Upper lobe of right lung (tissue), 1 donor: ENCODE results near the gene PIK3R6. TPM values are rescaled to one million over a fixed set of nuclear protein-coding genes. Genes with fewer than 3 reads are reported as not detected.
A peak's percentile ranks its signal among the peaks of the same experiment; 100 is the strongest.

Source experiments
- ATAC-seq: fragments of 200-7000 bp; cut with Tn5 transposase; one replicate; pipeline ENCODE4 v1.9.1; 2020; ENCODE audit warnings: mild to moderate bottlenecking, moderate library complexity
- DNase-seq: peaks from one replicate; pipeline ENCODE4 v3.0.0-alpha.2; 2020
- H3K27ac ChIP-seq: fragments of 200-600 bp; one replicate; pipeline ENCODE4 v1.8.0; 2022
- H3K27me3 ChIP-seq: fragments of 200-600 bp; one replicate; pipeline ENCODE4 v1.8.0; 2022; ENCODE audit warnings: mild to moderate bottlenecking
- H3K36me3 ChIP-seq: fragments of 200-600 bp; one replicate; pipeline ENCODE4 v1.8.0; 2022
- H3K4me1 ChIP-seq: fragments of 200-600 bp; one replicate; pipeline ENCODE4 v1.8.0; 2022
- H3K4me3 ChIP-seq: fragments of 200-600 bp; one replicate; pipeline ENCODE4 v1.8.0; 2022; ENCODE audit warnings: mild to moderate bottlenecking
- H3K9me3 ChIP-seq: fragments of 200-600 bp; one replicate; pipeline ENCODE4 v1.8.0; 2022
- CTCF ChIP-seq: fragments of 200-600 bp; IDR thresholded peaks from one replicate; pipeline ENCODE4 v1.8.0; 2022; ENCODE audit warnings: antibody characterized with exemption
- intact Hi-C: fragments of 100-400 bp; cut with DNase I; formaldehyde crosslinking; loops from one replicate; pipeline ENCODE4 v1.11.0; 2022
- total RNA-seq: library from RNA; stranded (reverse); fragmentation: NEBNext Ultra II Directional; extraction: Animal tissue kit (Norgen Biotek cat#: 25700); gene quantifications from one replicate; pipeline ENCODE4 v1.2.1, GENCODE V29; 2021
- donor health status: DM: no; HTN: yes; CAD: no; lungs with severe emphysema.

Gene PIK3R6
- total RNA-seq, 1 donor from 2014 or later: 2.7 TPM

DNA sequence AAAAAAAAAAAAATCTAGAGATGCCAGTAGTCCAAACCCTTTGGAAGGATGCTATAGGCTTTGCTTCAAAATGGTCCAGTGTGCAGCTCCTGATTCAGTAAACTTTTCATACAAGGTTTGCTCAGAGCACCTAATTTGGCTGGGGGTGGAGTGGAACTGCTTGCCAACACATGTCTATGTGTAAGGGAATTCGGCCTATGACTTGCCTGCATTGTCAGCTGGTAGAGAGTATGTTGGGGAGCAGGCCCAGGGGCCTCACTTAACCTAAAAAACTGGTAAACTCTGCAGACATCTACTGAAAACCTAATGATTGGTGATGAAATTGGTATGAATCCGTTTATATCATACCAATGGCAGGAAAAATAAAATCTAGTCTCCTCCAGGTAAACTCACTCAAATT lies 66.8 kb downstream of the PIK3R6 start:
- ATAC-seq: no peak
- H3K36me3 ChIP-seq: no peaks in the 10 kb centered on the region
- intact Hi-C loops: no loop called here
- no peak for DNase-seq
- TF ChIP-seq CTCF: no peak
- no peak overlapping the region for H3K27ac ChIP-seq
- no peaks in the 10 kb centered on the region for H3K9me3 ChIP-seq
- H3K4me1 ChIP-seq: no peaks in the 10 kb centered on the region
- peaks cover 19% of the 10 kb centered on the region for H3K27me3 ChIP-seq
- H3K4me3 ChIP-seq: no peak overlapping the region

DNA sequence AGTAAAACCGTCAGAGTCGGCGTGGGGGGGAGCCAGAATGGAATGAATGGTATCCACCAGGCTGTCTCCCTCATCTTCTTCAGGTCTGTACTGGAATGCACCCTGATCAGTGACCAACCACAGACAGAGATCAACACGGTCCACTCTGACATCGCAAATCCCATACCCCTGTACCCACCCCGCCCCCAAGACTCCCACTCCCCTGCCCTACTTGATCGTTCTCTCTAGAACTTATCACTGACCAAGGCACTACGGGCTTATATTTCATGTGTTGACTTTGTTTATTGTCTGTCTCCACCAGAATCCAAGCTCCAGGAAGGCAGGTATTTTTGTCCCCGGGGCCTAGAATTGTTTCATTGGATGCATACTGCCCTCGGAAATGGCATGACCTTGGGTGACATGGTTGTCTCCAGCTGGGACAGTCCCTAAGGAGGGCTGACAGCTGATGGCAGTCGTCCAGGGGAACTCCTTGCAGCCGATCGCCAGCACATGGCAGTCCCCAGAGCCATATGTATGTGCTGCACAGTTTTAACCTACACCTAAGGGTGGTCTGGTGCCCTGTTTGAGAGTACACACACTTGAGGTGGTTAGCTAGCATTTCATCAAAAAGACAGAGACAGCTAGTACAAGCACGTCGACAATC lies 67.8 kb downstream of the PIK3R6 start:
- intact Hi-C loops: no loop called here

GRCh38 chr17:8798846-8799569 lies 68.5 kb downstream of the PIK3R6 start, which contains the start of gene MFSD6L:
Gene MFSD6L, minus strand, starts transcription at chr17:8799365. Its CDS starts 245 bp downstream, at chr17:8799120.
- no peak within 1 kb of the TSS for H3K27ac ChIP-seq
- peak; percentile 10 for TF ChIP-seq CTCF
- intact Hi-C loops: no loop called here

More for the DNA sequence above, 67.8 kb downstream of the PIK3R6 start:
- Histone ChIP-seq H3K4me3 (no peak overlapping the region), H3K27me3 (peaks cover 19% of the 10 kb centered on the region), H3K9me3 (no peaks in the 10 kb centered on the region), H3K4me1 (no peaks in the 10 kb centered on the region), H3K27ac (no peak overlapping the region), H3K36me3 (no peaks in the 10 kb centered on the region)
- no peak for DNase-seq
- no peak for ATAC-seq
- peak; percentile 2 for TF ChIP-seq CTCF

DNA sequence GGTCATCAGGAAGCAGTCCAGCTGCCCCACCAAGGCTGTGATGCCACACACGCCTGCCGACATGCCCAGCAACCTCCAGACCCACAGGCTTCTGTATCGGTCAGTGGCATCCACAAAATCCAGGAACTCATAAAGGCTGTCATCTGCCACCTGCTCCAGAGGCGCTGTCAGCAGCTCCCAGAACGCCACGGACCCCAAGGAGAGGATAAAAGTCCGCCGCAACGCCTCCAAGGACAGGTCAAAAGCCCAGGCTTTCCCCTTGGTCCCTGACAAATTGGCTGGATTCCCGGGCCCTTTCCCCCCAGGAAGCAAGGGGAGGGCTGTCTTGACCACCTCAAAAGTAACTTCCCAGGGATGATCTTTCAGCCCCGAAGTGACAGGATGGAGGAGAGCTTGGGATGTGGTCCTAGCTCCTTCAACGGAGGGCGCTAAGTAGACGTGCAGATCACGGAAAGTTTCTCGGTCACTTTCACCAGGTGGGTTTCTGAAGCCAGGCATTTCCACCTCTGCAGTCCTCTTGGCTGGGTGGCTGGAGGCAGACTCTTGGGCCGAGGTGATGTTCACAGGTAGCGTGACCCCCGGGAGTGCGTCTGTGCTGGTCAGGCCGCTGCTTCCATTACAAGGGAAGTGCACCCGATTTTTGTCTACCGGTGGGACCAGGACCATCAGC lies 69.2 kb downstream of the PIK3R6 start:
- no peak for ATAC-seq
- H3K27ac ChIP-seq: no peak overlapping the region
- H3K36me3 ChIP-seq: no peaks in the 10 kb centered on the region
- intact Hi-C loops: no loop called here
- no peak for TF ChIP-seq CTCF
- H3K27me3 ChIP-seq: peaks cover 19% of the 10 kb centered on the region
- H3K4me3 ChIP-seq: no peak overlapping the region
- no peaks in the 10 kb centered on the region for H3K9me3 ChIP-seq
- no peaks in the 10 kb centered on the region for H3K4me1 ChIP-seq
- no peak for DNase-seq

More at GRCh38 chr17:8798846-8799569, 68.5 kb downstream of the PIK3R6 start, which contains the start of gene MFSD6L:
- peak; percentile 75 for DNase-seq
- Histone ChIP-seq H3K4me1 (no peaks in the 10 kb centered on the region), H3K4me3 (no peak within 1 kb of the TSS), H3K27me3 (peaks cover 19% of the 10 kb centered on the region), H3K36me3 (no peaks in the 10 kb centered on the region), H3K9me3 (no peaks in the 10 kb centered on the region)
- ATAC-seq: peak; percentile 88

DNA sequence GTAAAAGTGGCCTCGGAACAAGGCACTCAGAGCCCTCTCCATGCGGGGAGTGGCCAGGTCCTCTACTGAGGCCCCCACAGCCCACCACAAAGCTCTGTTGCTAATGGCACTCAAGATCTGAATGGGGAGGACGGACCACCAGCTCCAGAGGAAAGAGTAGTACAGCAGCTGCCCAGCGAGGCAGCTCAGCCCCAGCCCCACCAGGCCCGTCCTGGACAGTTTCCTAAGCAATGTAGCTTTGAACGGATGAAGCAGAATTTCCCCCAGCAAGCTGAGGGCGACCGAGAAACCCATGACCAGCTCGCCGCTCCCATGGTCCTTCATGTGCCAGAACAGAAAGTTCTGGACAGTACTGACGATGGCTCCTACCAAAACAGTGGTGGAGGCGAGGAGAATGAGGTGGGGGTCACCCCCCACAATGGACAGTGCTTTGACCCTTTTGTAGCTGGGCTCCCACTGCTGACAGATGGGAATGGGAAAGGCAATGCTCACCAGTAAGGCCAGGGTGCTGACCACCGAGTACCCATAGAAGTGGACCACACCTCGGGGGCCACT lies 69.8 kb downstream of the PIK3R6 start:
- TF ChIP-seq CTCF: no peak
- DNase-seq (no peak), ATAC-seq (no peak)
- Histone ChIP-seq H3K27me3 (peaks cover 19% of the 10 kb centered on the region), H3K27ac (no peak overlapping the region), H3K36me3 (no peaks in the 10 kb centered on the region), H3K4me1 (no peaks in the 10 kb centered on the region), H3K4me3 (no peak overlapping the region), H3K9me3 (no peaks in the 10 kb centered on the region)
- intact Hi-C loops: no loop called here
